ENCODE results near the gene TXNDC16.

The TXNDC16 gene, protein sequence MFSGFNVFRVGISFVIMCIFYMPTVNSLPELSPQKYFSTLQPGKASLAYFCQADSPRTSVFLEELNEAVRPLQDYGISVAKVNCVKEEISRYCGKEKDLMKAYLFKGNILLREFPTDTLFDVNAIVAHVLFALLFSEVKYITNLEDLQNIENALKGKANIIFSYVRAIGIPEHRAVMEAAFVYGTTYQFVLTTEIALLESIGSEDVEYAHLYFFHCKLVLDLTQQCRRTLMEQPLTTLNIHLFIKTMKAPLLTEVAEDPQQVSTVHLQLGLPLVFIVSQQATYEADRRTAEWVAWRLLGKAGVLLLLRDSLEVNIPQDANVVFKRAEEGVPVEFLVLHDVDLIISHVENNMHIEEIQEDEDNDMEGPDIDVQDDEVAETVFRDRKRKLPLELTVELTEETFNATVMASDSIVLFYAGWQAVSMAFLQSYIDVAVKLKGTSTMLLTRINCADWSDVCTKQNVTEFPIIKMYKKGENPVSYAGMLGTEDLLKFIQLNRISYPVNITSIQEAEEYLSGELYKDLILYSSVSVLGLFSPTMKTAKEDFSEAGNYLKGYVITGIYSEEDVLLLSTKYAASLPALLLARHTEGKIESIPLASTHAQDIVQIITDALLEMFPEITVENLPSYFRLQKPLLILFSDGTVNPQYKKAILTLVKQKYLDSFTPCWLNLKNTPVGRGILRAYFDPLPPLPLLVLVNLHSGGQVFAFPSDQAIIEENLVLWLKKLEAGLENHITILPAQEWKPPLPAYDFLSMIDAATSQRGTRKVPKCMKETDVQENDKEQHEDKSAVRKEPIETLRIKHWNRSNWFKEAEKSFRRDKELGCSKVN

DNA sequence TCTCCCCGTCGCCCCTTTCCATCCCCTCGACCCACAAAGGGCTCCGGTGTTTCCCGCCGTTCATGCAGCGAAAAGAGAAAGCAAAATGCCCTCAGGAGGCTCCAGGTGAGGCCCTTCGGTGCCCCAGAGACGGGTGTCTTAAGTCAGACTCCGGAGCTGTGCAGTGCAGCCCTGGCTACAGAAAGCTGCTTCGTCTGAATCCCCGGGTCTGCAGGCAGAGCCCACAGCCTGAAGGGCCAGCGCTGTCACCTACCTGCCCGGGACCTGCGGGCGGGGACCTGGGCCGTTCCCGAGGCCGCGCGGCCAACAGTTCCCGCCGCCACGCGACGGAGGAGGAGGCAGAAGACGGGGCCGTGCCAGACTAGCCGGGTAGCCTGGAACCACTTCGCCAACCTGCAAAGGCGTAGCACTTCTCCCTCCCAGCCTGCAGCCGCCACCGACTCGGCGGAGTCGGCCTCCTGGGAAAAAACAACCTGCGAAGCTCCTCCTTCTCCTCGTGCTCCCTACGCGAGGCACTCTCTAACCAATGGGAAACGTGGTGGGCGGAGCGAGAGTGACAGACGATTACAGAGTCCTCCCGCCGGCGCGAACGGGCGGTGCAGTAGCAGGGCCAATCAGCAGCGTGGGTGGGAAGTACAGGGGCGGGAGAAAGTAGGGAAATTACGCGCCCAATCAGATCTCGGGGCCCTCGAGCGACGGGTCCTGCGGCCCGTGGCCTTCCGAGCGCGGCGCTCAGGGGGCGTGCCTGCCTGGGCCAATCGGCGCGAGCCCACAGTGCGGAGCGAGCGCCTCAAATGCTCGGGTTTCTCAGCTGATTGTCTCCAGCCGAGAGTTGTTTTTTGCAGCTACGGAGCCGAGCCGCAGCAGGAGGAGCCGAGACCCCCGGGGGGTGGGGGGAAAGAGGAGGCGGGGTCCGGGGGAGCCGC lies at the start of gene TXNDC16, which contains the start of gene GPR137C:
Gene TXNDC16 (minus strand): TSS at position 443 of the 926 bp plus-strand sequence. CDS start 8,948 bp downstream, outside the sequence.
Gene GPR137C (plus strand): TSS at position 774 of the 926 bp plus-strand sequence. CDS start 312 bp downstream, outside the sequence.
- peak; percentile 99 for DNase-seq

DNA sequence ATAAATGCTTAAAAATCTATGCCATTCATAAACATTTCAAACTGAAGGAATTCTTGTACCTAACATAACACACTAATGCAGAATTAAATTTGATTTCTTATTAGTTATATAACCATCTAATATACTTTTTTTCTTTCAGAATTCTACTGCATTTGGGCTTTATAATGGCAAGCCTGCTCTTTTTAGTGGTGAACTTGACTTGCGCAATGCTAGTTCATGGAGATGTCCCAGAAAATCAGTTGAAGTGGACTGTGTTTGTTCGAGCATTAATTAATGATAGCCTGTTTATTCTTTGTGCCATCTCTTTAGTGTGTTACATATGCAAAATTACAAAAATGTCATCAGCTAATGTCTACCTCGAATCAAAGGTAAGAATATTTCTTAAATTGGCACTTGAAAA lies 47.7 kb upstream of the TXNDC16 start:
- no peak for DNase-seq

DNA sequence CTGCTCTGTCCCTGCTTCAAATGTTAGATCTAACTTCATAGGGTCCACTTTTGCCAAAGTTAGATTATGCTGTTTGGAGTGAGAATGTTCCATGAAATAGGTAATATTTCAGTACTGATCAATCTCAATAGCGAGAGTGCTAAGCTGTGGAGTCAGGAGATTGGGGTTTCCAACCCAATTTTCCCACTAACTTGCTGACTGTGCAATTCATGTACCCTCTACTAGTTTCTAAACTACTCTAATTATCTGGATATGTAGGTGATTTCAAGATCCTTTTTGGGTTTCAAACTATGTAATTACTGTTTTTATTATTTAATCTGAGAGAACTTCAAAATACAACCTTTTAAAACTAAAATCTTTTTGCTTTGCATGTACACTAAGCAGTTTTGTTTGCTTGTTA lies 46.3 kb upstream of the TXNDC16 start:
- no peak for DNase-seq

DNA sequence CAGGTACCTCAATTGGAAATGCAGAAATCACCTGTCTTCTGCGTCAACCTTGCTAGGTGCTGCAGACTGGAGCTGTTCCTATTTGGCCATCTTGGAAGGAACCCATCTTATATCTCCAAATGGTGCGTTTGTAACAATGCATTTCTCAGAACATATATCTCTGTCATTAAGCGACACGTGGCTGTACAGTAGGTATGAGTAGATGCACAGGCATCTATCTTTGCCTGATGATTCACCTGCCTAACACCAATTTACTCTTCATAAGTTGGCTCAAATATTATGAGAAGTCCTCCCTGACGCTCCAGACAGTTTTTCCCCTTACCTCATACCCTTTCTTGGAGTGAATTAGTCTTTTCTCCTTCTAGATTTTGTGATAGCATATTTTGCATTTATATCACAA lies 44.6 kb upstream of the TXNDC16 start:
- no peak for DNase-seq

DNA sequence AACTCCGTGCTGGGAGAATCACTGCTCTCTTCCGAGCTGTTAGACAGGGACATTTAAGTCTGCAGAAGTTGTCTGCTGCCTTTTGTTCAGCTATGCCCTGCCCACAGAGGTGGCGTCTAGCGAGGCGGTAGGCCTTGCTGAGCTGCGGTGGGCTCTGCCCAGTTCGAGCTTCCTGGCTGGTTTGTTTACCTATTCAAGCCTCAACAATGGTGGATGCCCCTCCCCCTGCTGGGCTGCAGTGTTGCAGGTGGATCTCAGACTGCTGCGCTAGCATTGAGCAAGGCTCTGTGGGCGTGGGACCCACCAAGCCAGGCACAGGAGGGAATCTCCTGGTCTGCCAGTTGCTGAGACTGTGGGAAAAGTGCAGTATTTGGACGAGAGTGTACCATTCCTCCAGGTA lies 44.0 kb upstream of the TXNDC16 start:
- DNase-seq: no peak

DNA sequence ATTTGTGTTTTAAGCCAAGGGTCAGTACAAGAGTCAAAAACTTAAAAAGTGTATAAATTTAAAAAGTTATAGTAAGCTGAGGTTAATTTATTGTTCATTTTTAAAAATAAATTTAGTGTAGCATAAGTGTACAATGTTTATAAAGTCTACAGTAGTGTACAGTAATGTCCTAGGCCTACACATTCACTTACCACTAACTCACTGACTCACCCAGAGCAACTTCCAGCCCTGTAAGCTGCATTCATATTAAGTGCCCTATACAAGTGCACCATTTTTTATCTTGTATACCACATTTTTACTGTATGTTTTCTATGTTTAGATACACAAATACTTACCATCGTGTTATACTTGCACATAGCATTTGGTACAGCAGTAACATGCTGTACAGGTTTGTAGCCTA lies 38.0 kb upstream of the TXNDC16 start:
- DNase-seq: no peak

DNA sequence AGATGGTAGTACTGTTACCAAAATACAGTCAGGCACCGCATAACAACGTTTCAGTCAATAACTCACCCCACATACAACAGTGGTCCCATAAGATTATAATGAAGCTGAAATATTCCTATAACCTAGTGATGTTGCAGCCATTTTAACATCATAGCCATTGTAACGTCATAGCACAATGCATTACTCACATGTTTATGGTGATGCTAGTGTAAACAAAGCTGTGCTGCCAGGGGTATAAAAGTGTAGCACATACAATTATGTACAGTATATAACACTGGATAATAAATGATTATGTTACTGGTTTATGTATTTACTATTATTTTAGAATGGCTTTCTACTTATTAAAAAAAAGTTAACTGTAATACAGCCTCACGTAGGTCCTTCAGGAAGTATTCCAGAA lies 37.3 kb upstream of the TXNDC16 start:
- DNase-seq: no peak

DNA sequence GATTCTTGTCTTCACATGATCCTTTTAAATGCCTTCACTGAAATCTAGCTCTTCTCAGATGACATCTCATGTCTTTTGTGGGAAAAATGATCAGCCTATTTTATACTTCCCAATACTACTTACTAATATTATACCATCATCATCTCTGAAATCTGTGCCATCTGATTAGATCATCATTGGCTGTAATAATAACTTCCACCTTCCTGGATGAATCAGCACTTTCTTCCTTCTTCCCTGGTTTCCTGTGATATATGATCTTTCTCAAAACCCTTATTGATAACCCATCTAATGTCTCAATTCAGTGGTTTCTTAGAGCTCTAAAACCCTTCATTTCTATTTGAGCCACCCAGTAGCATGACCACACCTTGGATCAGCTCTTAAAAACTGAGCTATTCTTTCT lies 31.2 kb upstream of the TXNDC16 start:
- no peak for DNase-seq

DNA sequence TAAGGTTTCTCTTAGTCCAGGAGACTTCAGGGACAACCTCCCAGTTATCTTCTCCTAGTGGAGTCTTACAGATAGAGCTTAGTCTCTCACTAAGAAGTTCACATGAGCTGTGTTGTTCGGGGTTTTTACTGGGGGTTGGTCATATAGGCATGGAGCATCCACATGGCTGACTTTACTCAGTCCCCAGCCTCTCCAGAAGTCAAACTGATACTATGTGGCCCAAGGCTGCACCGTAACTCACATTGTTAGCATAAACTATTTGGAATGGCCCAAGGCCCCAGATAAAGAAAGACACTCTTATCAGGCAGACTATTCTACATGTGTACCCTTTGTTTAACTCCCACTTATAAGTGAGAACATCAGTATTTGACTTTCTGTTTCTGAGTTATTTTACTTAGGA lies 23.6 kb upstream of the TXNDC16 start:
- DNase-seq: no peak

DNA sequence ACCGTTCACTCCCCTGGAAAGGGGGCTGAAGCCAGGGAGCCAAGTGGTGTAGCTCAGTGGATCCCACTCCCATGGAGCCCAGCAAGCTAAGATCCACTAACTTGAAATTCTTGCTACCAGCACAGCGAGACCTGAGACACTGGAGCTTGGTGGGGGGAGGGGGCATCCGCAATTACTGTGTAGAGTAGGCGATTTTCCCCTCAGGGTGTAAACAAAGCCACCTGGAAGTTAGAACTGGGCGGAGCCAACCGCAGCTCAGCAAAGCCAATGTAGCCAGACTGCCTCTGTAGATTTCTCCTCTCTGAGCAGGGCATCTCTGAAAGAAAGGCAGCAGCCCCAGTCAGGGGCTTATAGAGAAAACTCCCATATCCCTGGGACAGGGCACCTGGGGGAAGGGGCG lies 16.1 kb upstream of the TXNDC16 start:
- DNase-seq: peak; percentile 19

DNA sequence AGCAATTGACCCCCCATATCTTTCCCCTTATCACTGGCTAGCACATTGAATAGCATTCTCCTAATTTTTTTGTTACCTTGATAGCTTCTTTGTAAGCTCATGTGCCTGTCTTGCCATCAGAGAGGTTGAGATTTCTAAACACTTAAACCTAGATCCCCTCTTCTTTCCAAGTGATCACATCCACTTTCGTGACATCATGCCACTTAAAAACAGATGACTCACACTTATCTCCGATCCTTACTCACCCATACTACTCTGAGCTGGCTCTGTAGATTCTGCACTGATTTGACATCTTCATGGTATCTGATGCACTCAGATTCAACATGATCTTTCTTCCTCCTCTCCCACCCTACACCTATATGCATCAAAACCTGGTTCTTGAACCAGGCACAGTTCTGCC lies 10.8 kb upstream of the TXNDC16 start:
- DNase-seq: no peak

DNA sequence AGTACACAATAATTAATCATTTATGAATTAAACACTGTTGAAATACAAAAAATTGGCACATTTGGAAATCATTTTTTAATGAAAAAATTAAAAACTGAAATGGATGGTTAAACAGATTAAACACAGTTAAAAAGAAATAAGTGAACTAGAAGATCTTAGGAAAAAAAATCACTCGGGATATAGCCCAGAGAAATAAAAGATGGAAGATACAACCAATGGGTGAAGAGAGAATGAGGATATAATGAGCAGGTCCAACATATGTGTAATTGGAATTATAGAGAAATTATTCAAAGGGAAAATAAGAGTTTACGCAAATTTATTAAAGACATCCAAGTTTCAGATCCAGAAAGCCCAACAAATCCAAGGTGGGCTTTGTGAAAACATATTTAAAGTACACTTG lies 6.4 kb upstream of the TXNDC16 start:
- no peak for DNase-seq

DNA sequence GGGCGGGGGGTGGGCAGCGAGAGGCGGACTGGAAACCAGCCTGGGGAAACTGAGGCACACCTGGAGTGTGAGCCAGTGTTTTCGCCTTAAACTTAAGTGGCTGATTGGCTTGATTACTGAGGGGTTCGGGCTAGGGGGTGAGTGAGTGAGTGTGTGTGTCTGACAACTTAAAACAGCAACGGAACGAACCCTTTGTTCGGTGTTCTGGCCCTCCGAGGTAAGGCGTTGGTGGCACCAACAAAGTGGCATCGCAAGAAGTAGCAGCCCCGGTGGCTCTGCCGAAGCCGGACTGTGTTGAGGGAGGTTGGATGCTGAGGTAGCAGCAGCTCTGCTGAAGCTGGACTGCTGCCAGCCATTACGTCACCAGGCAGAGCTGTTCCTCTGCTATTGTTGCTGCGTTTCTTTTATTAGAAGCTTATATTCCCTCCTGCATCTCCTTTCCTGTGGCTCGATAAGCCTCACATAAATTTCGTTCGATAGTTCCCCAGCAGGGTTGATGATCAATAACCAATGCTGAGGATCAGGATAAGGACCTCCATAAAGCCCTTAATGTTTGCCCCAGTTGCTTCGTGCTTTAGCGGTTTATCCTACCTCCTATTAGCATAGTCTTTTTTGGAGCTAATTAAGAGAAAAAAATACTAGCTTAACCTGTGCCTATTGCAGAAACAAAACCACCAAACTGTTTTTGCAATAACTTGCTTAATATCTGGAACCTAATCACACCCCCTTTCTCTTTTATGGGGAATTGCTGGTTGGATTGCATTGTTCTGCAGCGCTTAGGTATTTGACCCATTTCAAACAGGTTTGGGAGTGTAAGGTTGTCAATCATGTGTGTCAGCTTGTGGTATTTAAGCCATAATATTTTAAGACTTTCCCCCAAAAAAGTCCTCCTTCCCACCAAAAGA lies 1.6 kb upstream of the TXNDC16 start:
- DNase-seq: peak; percentile 84

DNA sequence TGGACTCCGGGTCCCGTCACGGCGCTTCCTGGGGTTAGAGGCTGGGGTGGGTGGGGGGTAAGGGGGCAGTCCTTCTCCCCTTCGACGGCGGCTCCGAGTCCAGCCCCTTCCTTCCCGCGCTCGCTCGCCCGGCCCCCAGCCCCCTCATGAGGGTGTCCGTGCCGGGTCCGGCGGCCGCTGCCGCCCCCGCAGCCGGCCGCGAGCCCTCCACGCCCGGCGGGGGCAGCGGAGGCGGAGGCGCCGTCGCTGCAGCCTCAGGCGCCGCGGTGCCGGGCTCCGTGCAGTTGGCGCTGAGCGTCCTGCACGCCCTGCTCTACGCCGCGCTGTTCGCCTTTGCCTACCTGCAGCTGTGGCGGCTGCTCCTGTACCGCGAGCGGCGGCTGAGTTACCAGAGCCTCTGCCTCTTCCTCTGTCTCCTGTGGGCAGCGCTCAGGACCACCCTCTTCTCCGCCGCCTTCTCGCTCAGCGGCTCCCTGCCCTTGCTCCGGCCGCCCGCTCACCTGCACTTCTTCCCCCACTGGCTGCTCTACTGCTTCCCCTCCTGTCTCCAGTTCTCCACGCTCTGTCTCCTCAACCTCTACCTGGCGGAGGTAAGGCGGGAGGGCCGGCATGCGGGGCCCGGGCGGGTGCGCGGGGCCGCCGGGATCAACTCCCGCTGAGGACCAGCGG lies 831 bp upstream of the TXNDC16 start:
- peak; percentile 49 for DNase-seq

DNA sequence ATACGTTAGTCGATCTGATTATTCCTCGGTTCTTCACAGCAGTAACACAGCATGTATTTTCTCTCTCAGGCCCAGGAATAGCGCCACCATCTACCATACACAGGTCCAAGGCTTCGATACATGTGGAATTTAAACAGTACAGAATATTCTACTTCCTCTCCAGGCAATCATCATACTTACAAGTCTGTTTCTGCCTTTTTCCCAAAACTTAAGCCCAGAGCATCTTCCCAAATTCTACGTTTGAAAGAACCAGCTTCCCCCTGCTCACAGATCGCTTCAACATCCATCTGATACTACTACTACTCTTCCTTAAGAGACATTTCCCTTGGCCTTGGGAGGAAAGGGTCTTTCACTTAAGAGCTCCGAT lies 626 bp downstream of the TXNDC16 start:
- peak; percentile 48 for DNase-seq

DNA sequence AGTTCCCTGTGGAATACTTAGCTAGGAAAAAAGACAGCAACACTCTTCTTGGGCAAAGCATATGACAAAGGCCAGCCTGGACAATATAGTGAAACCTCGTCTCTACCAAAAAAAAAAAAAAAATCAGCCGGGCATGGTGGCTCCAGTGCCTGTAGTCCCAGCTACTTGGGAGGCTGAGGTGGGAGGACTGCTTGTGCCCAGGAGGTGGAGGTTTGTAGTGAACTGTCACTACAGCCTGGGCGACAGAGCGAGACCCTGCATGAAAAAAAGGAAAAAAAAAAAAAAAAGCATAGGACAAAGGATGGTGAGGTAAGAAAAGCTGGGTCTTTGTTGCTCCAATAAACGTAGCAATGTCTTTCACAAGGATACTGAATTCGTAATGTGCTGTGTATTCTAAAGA lies 1.1 kb downstream of the TXNDC16 start:
- DNase-seq: no peak

DNA sequence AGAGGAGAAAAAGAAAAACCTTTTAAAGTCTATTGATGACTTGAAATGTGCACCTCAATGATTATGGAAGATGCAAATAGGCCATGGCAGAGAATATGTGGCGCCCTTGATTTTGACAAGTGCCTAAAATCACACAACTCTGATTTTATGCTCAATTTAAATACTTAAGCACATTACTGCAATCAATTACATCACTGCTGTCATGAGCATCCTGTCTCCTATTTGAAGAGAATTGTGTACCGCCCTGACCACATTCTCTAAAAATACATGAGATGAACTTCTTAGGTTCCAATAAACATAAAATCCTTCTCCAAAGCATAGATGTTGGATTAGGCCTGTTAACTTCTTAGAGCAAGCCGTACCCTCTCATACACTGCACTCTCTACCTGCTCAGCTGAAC lies 1.6 kb downstream of the TXNDC16 start:
- no peak for DNase-seq

DNA sequence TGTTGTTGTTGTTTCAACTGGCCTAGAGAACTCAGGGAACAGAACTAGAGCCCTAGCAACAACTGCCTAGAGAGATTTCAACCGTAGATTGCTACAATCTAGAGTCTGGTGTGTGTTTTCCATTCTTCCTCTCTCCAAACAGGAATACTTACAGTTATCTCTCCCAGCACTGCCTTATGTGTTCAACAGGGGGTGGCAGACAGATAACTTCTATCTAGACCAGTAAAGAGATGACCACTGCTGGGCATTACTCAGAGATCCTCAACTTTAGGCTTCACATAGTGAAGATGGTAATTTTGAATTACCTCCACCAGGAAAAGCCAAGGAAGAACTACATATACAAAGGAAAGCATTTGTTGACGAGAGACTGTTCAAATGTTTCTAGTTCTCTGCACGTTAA lies 4.8 kb downstream of the TXNDC16 start:
- no peak for DNase-seq

DNA sequence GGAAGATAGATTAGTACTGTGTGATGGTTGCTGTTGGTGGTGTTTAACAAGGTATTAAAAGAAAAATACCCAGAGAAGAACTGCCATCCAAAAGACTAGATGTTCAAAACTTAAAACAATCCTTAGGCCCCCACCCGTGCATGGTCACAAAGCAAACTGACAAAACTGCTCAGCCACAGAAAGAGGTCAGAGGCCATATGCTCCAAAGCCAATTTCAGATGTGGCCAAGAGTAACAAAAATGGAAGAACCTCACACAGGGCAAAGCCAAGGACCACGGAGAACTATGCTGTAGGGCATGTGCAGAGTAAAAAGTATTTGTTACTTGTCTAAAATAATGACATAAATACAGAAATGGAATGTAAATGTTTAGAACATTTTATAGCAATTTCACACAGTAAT lies 5.3 kb downstream of the TXNDC16 start:
- DNase-seq: no peak

DNA sequence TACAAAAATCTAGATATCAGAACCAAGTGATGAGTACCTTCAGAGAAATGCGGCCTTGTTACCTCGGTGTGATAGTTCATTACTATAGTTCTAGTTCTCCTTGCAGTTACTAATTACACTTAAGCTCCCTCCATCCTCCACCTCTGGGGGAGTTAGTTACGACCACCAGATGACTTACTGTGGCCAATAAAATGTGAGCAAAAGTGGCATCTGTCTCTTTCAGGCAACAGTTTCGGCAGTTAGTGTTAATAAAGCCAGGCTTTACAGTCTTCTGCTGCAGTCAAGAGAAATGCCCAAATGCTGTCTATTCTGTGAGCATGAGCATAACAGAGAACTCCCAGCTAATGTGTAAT lies 6.0 kb downstream of the TXNDC16 start:
- no peak for DNase-seq

DNA sequence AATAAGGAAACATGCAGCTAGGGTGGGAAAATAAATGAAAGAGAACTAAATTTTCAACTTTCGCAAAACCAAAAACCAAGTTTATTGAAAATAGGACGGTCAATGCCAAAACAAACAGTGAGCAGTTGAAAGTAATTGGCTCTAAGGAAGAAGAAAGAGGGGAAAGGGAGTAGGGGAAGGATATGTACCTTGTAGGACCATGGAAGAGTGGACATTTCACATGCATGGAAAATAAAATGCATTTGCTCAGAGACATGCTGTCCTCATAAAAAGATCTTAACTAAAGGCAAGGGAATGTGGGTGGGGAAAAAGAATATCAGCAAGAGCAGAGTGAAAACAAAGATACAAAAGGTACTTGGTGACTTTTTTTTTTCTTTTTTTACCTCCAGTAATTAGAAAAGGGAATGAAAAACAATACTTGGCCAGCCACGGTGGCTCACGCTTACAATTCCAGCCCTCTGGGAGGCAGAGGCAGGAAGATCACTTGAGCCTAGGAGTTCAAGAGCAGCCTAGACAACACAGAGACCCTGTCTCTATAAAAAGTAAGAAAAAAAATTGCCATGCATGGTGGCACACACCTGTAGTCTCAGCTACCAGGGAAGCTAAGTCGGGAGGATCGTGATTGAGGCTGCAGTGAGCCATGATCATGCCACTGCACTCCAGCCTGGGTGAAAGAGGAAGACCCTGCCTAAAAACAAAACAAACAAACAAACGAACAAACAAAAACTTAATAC lies 6.6 kb downstream of the TXNDC16 start:
- no peak for DNase-seq

Data from NCI-H748 treated with DMSO at 0.1 percent for 48 hours (cell line).